ENCODE results near the gene SIGLEC7. TPM values are rescaled to one million over a fixed set of nuclear protein-coding genes. Genes with fewer than 3 reads are reported as not detected.

The SIGLEC7 gene
- polyA plus RNA-seq, 4 donors = 0.32 to 0.62 (median 0.43) TPM

DNA sequence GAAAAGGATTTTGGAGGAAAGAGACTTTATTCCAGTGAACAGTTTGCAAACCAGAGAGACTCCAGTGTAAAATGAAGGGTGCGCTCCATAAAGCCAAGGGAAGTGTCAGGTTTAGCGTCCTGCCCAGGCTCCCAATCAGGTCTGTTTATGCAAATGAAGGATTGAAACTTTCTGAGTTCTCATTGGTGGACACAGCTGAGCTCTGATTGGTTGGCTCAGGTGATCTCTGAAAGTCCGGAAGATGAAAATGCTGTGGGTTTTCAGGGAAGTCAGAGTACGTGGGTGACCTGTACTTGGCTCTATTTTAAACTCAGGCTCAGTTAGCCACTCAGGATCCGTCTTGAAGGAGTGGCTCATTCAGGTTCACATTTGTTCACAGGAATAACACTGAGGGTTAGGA, 54.1 kb downstream of the SIGLEC7 start:
- DNase-seq (ENCODE audit: low read depth in 4 of 4, low spot score in 3 of 4) = no peak

DNA sequence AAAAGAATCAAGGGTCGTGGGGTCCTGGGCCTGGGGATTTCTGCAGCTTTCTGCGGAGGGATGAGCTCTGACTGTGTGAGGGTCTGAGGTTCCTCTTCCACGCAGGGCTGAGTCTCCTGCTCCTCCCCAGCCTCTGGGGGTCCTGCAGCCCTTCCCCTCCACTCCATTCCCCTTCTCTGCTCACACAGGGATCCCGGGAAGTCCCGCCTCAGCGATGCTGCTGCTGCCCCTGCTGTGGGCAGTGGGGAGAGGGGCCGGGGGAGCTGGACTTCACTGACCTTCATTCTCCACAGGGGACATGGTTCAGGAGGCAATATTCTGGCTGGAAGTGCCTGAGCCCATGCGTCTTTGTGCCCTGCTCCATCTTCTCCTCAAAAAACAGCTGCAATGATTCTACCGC, 56.5 kb downstream of the SIGLEC7 start:
- DNase-seq (ENCODE audit: low read depth in 4 of 4, low spot score in 3 of 4) = no peak

DNA sequence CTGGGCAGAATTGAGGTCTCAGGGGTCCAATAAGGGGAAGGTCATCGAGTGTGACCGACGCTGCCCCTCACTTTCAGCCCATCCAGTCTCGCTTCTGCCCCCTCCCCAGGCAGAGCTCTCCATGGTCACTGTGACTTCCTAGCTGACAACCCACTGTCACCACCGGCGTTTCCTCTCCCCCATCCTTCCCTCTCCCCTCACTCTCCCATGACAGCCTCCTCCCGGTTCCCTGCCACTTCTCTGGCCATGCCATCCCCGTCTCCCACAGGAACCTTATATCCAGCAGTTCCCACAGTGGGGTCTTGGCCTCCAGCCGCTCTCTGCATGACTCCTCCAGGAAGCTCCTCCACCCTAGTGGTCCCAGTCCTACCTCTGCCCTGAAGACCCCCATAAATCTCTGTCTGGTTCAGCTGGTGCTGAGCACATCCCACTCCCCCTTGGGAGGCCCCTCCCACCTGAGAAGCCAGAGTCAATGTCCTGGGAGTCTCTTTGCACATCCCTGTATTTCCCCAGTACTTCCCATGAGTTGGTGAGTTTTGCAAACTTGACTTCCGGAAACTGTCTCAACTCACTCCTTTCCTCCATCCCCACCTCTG, 58.1 kb downstream of the SIGLEC7 start:
- no peak for DNase-seq (ENCODE audit: low read depth in 4 of 4, low spot score in 3 of 4)

DNA sequence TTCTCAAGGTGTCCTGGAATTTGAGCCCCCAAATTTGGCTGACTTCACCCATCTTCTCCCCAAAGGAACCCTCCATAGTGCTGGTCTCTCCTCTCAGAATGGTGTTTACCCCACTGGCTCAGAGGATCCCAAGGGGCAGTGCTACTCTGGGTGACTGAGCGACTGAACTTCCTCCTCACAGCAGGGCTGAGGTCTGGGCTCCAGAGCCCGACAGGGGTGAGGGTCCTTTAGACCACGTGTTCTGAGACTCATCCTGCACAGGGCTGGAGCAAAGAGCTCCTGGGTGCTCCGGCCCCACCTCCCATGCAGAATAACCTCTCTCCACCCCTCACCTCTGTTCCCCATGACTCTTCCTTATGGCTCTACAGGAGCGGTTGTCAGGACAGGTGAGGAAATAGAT, 59.6 kb downstream of the SIGLEC7 start:
- no peak for DNase-seq (ENCODE audit: low read depth in 4 of 4, low spot score in 3 of 4)

Other genes starting within 250 kb of the SIGLEC7 start
- gene KLK4, start 230.9 kb upstream of the SIGLEC7 start, polyA plus RNA-seq (ENCODE audit: insufficient read length in 4 of 4) = under 1 TPM in 2 of 4 donors, not detected in 2; 0.05 to 0.22 TPM
- gene KLK5, start 189.3 kb upstream of the SIGLEC7 start, polyA plus RNA-seq (ENCODE audit: insufficient read length in 4 of 4) = 1 to 10 TPM; 1.3 to 2.6 (median 2.1) TPM
- gene KLK6, start 172.7 kb upstream of the SIGLEC7 start, polyA plus RNA-seq (ENCODE audit: insufficient read length in 4 of 4) = 10 to 100 TPM; 36.8 to 53.2 (median 42.2) TPM
- 1 to 10 TPM; 5.1 to 9.7 (median 5.6) TPM for gene KLK7, start 158.4 kb upstream of the SIGLEC7 start, polyA plus RNA-seq (ENCODE audit: insufficient read length in 4 of 4)
- 1 to 10 TPM; 2.3 to 3.4 (median 2.6) TPM for gene KLK8, start 140.7 kb upstream of the SIGLEC7 start, polyA plus RNA-seq (ENCODE audit: insufficient read length in 4 of 4)
- under 1 TPM in 3 of 4 donors, not detected in 1; 0.29 to 0.32 (median 0.31) TPM for gene KLK10, start 122.6 kb upstream of the SIGLEC7 start, polyA plus RNA-seq (ENCODE audit: insufficient read length in 4 of 4)
- under 1 TPM in 3 of 4 donors, not detected in 1; 0.21 to 0.28 (median 0.27) TPM for gene KLK11, start 115.7 kb upstream of the SIGLEC7 start, polyA plus RNA-seq (ENCODE audit: insufficient read length in 4 of 4)
- gene KLK12, start 107.3 kb upstream of the SIGLEC7 start, polyA plus RNA-seq (ENCODE audit: insufficient read length in 4 of 4) = under 1 TPM in 1 of 4 donors, not detected in 3; 0.06 TPM
- under 1 TPM; 0.20 to 0.55 (median 0.52) TPM for gene KLK13, start 77.2 kb upstream of the SIGLEC7 start, polyA plus RNA-seq (ENCODE audit: insufficient read length in 4 of 4)
- gene KLK14, start 59.4 kb upstream of the SIGLEC7 start, polyA plus RNA-seq (ENCODE audit: insufficient read length in 4 of 4) = under 1 TPM; 0.15 to 0.53 (median 0.28) TPM
- 1 to 10 TPM; 2.6 to 4.6 (median 3.0) TPM for gene CTU1, start 33.9 kb upstream of the SIGLEC7 start, polyA plus RNA-seq (ENCODE audit: insufficient read length in 4 of 4)
- gene SIGLEC9, start 17.4 kb upstream of the SIGLEC7 start, polyA plus RNA-seq (ENCODE audit: insufficient read length in 4 of 4) = 1 to 10 TPM in 3 of 4 donors, under 1 TPM in 1; 0.97 to 2.3 (median 1.3) TPM
- 1 to 10 TPM; 1.5 to 2.6 (median 1.5) TPM for gene CD33, start 82.8 kb downstream of the SIGLEC7 start, polyA plus RNA-seq (ENCODE audit: insufficient read length in 4 of 4)
- not detected for gene SIGLECL1, start 108.8 kb downstream of the SIGLEC7 start, polyA plus RNA-seq (ENCODE audit: insufficient read length in 4 of 4)
- 1 to 10 TPM; 2.8 to 4.3 (median 4.0) TPM for gene IGLON5, start 169.3 kb downstream of the SIGLEC7 start, polyA plus RNA-seq (ENCODE audit: insufficient read length in 4 of 4)
- 1 to 10 TPM; 4.3 to 5.2 (median 5.0) TPM for gene VSIG10L, start 199.8 kb downstream of the SIGLEC7 start, polyA plus RNA-seq (ENCODE audit: insufficient read length in 4 of 4)
- 100 to 1,000 TPM; 110 to 172 (median 124) TPM for gene ETFB, start 224.1 kb downstream of the SIGLEC7 start, polyA plus RNA-seq (ENCODE audit: insufficient read length in 4 of 4)
- gene CLDND2, start 226.7 kb downstream of the SIGLEC7 start, polyA plus RNA-seq (ENCODE audit: insufficient read length in 4 of 4) = 1 to 10 TPM; 1.3 to 1.9 (median 1.6) TPM
- 1 to 10 TPM; 1.0 to 1.7 (median 1.5) TPM for gene NKG7, start 230.4 kb downstream of the SIGLEC7 start, polyA plus RNA-seq (ENCODE audit: insufficient read length in 4 of 4)
- under 1 TPM; 0.24 to 0.47 (median 0.29) TPM for gene LIM2, start 245.7 kb downstream of the SIGLEC7 start, polyA plus RNA-seq (ENCODE audit: insufficient read length in 4 of 4)
- under 1 TPM; 0.11 to 0.36 (median 0.23) TPM for gene C19orf84, start 248.3 kb downstream of the SIGLEC7 start, polyA plus RNA-seq (ENCODE audit: insufficient read length in 4 of 4)

All from right renal pelvis (tissue), 4 donors.